Endothelial cell of umbilical vein (primary cell): Measurements from ENCODE around the gene SMC4. TPM values are rescaled to one million over a fixed set of nuclear protein-coding genes. Genes with fewer than 3 reads are reported as not detected.

ENCODE experiments used
- BruUV-seq: library from RNA; stranded (reverse); fragments of 400-500 nt; replicated peaks from 2 replicates; lab custom pipeline; 2021; lab: Mats Ljungman, UMichigan
- CTCF ChIA-PET: fragments of 300-600, 350-600 bp; sonication (Branson Sonifier 250); formaldehyde crosslinking; loops from one replicate; lab custom pipeline; 2021; ENCODE audit warnings: antibody characterized with exemption, inconsistent platforms; lab: Charles Lee
- POLR2A ChIA-PET: fragments of 300-600, 350-600 bp; sonication (Branson Sonifier 250); formaldehyde crosslinking; loops from one replicate; lab custom pipeline; 2021; ENCODE audit warnings: antibody characterized with exemption, inconsistent platforms; lab: Charles Lee
- DNase-seq: peaks from one replicate; pipeline ENCODE4 v3.0.0-alpha.2; 2011; ENCODE audit warnings: low read depth, low spot score
- FAIRE-seq: peaks from 2 replicates; lab custom pipeline; 2011; peaks lifted over from hg19 to GRCh38; lab: Jason Lieb, UNC
- H2AFZ ChIP-seq: 2 replicates; pipeline ENCODE4 v1.6.0; 2012; ENCODE audit warnings: low read depth, low read length, control low read depth, inconsistent platforms
- H3K27ac ChIP-seq: 2 replicates; pipeline ENCODE4 v1.5.1; 2011; ENCODE audit warnings: low read depth, mild to moderate bottlenecking, control low read depth, low read length, moderate library complexity; ENCODE audit not compliant: insufficient read depth
- H3K27me3 ChIP-seq, 2 experiments: 2 replicates each; pipeline versions ENCODE4 v1.6.0 to v1.6.1; 2011; ENCODE audit warnings: low read length in 2 of 2, mixed read lengths in 1 of 2; ENCODE audit not compliant: control insufficient read depth in 2 of 2, insufficient read depth in 2 of 2
- H3K36me3 ChIP-seq, 2 experiments: 2 replicates in 1 of 2; 3 replicates in 1 of 2; pipeline ENCODE4 v1.5.1; 2011; ENCODE audit warnings: low read length in 2 of 2, mild to moderate bottlenecking in 1 of 2, moderate library complexity in 1 of 2; ENCODE audit not compliant: control insufficient read depth in 2 of 2, insufficient read depth in 2 of 2; ENCODE audit errors: extremely low read depth in 1 of 2
- H3K4me1 ChIP-seq: 3 replicates; pipeline ENCODE4 v1.5.1; 2011; ENCODE audit warnings: mild to moderate bottlenecking, low read length; ENCODE audit not compliant: control insufficient read depth, insufficient read depth; ENCODE audit errors: extremely low read depth
- H3K4me2 ChIP-seq: 2 replicates; pipeline ENCODE4 v1.6.1; 2011; ENCODE audit warnings: low read length, control low read depth, mixed read lengths; ENCODE audit not compliant: insufficient read depth
- H3K4me3 ChIP-seq, 3 experiments: fragments of 200-600 bp in 1 of 3; sonication (generic), shearing (Covaris generic) in 1 of 3; replicated peaks in 1 of 3; 2 replicates each; pipeline ENCODE4 v1.5.1; 2011 to 2016; ENCODE audit warnings: control low read depth in 3 of 3, low read length in 3 of 3, mild to moderate bottlenecking in 2 of 3, inconsistent platforms in 1 of 3, low read depth in 1 of 3, moderate library complexity in 1 of 3; ENCODE audit not compliant: insufficient read depth in 1 of 3
- H3K79me2 ChIP-seq: 2 replicates; pipeline ENCODE4 v1.6.0; 2012; ENCODE audit warnings: low read length, inconsistent platforms; ENCODE audit not compliant: control insufficient read depth, insufficient read depth
- H3K9ac ChIP-seq: replicated peaks from 2 replicates; pipeline ENCODE3; 2011; ENCODE audit warnings: low read length, control low read depth; ENCODE audit not compliant: insufficient read depth; ENCODE audit errors: extremely low read depth
- H3K9me1 ChIP-seq: replicated peaks from 3 replicates; pipeline ENCODE4 v1.6.0; 2011; ENCODE audit warnings: mild to moderate bottlenecking, low read length; ENCODE audit not compliant: control insufficient read depth, insufficient read depth; ENCODE audit errors: extremely low read depth
- H3K9me3 ChIP-seq: replicated peaks from 2 replicates; pipeline ENCODE4 v1.5.1; 2012; ENCODE audit warnings: low read length, inconsistent platforms; ENCODE audit not compliant: control insufficient read depth, insufficient read depth
- H4K20me1 ChIP-seq: replicated peaks from 2 replicates; pipeline ENCODE3; 2011; ENCODE audit warnings: mild to moderate bottlenecking, low read length; ENCODE audit not compliant: control insufficient read depth, insufficient read depth; ENCODE audit errors: extremely low read depth
- EZH2 ChIP-seq: IDR thresholded peaks from 2 replicates; pipeline ENCODE4 v1.6.1; 2012; ENCODE audit warnings: borderline replicate concordance, low read depth, mild to moderate bottlenecking, moderate library complexity, low read length, inconsistent platforms; ENCODE audit not compliant: severe bottlenecking
- FOS ChIP-seq: IDR thresholded peaks from 2 replicates; pipeline ENCODE4 v1.6.1; 2011; ENCODE audit warnings: mild to moderate bottlenecking, low read length, moderate library complexity, borderline replicate concordance; ENCODE audit not compliant: insufficient read depth
- GATA2 ChIP-seq: IDR thresholded peaks from 2 replicates; pipeline ENCODE4 v1.7.0; 2011; ENCODE audit warnings: low read depth, mild to moderate bottlenecking, moderate library complexity, mixed read lengths, low read length; ENCODE audit not compliant: insufficient read length, insufficient read depth
- JUN ChIP-seq: IDR thresholded peaks from 2 replicates; pipeline ENCODE4 v1.6.1; 2011; ENCODE audit warnings: borderline replicate concordance, low read depth; ENCODE audit not compliant: insufficient read length, insufficient read depth
- MYC ChIP-seq: IDR thresholded peaks from one replicate; pipeline ENCODE4 v1.6.1; 2011; ENCODE audit warnings: mild to moderate bottlenecking, low read depth, low read length
- POLR2A ChIP-seq: IDR thresholded peaks from 2 replicates; pipeline ENCODE4 v1.6.1; 2012; ENCODE audit warnings: low read depth, mild to moderate bottlenecking, control low read depth, low read length
- POLR2AphosphoS5 ChIP-seq: IDR thresholded peaks from 2 replicates; pipeline ENCODE4 v1.6.1; 2012; ENCODE audit warnings: low read depth, mild to moderate bottlenecking, control low read depth, low read length, moderate library complexity; ENCODE audit not compliant: insufficient read depth
- dilution Hi-C: fragments of 300-500 bp; cut with MboI; formaldehyde crosslinking; loops from one replicate; pipeline ENCODE4 v1.15.0; 2019; ENCODE audit warnings: low sequenced_read_pairs; ENCODE audit not compliant: extremely low pct_ligation_motif_present
- intact Hi-C: fragments of 100-400 bp; cut with micrococcal nuclease; formaldehyde crosslinking; loops from one replicate; pipeline ENCODE4 v1.10.0; 2022
- polyA plus RNA-seq, 4 experiments: library from polyadenylated mRNA; depleted of rRNA in 3 of 4; stranded (reverse) in 3 of 4; unstranded in 1 of 4; fragments of >200 nt; gene quantifications; 2 replicates each; pipeline versions ENCODE4 v1.2.1 to v1.2.3, GENCODE V29; 2011 to 2012; ENCODE audit warnings: missing spikeins in 1 of 4
- total RNA-seq: library from RNA; stranded (reverse); gene quantifications from 2 replicates; pipeline ENCODE4 v1.2.3, GENCODE V29; 2021
- TF ChIP-seq, protein P1 (sequence below), 2 donors: IDR thresholded peaks; 1 replicate in 1 of 2; 2 replicates in 1 of 2; pipeline ENCODE4 v1.5.1; 2011; ENCODE audit warnings: low read length in 2 of 2, mild to moderate bottlenecking in 2 of 2, moderate library complexity in 2 of 2, control low read depth in 1 of 2, inconsistent platforms in 1 of 2, low read depth in 1 of 2; ENCODE audit not compliant: insufficient read depth in 1 of 2; ENCODE audit errors: extremely low read depth in 1 of 2
- TF ChIP-seq, protein P2 (sequence below): IDR thresholded peaks from 2 replicates; pipeline ENCODE4 v1.6.1; 2011; ENCODE audit not compliant: insufficient read depth, insufficient read length

The SMC4 gene
- total and polyA plus RNA-seq, 2 donors (not counting 3 experiments of a cell fraction or from before 2014, with no cell fraction given), result 32.1 to 153 TPM

DNA sequence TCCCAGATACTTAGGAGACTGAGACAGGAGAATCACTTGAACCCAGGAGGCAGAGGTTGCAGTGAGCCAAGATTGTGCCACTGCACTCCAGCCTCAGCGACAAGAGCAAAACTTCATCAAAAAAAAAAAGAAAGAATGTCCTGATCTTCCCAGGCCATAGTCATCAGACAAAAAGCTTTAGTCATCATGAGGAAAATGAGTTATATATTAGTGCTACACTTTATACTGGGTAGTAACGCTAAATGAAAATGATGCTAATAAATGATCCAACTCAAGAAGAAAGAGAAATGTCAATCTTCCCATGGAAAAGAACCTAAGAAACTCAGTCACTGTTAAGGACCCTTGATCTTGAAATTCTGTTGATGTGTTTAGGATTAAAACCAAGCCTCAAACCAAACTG is 76.4 kb downstream of the SMC4 start:
- BruUV-seq, result no TSS peak
- dilution Hi-C loops (no loop called here), intact Hi-C loops (no loop called here)
- no peaks in the 10 kb centered on the region for H4K20me1 ChIP-seq
- ChIA-PET POLR2A (no interaction called here), CTCF (interaction anchor here (1.5 kb wide), 1 partner anchor 9 kb away, joined by 3 read pairs; no protein-coding TSS in a partner anchor)
- H3K4me1 ChIP-seq, result no peaks in the 10 kb centered on the region
- no peaks in the 10 kb centered on the region for H3K9me1 ChIP-seq
- no peak overlapping the region for H2AFZ ChIP-seq
- no peak overlapping the region for H3K27ac ChIP-seq
- H3K9ac ChIP-seq, result no peak overlapping the region
- no peak overlapping the region for H3K4me2 ChIP-seq
- no peaks in the 10 kb centered on the region for H3K79me2 ChIP-seq
- FAIRE-seq, result peak; percentile 38
- H3K9me3 ChIP-seq, result no peaks in the 10 kb centered on the region
- H3K27me3 ChIP-seq, result peaks cover 24 to 27% of the 10 kb centered on the region in 2 experiments
- no peak for TF ChIP-seq EZH2
- no peak for TF ChIP-seq FOS
- no peak for TF ChIP-seq POLR2A
- no peak for TF ChIP-seq MYC
- TF ChIP-seq, protein P1, sequence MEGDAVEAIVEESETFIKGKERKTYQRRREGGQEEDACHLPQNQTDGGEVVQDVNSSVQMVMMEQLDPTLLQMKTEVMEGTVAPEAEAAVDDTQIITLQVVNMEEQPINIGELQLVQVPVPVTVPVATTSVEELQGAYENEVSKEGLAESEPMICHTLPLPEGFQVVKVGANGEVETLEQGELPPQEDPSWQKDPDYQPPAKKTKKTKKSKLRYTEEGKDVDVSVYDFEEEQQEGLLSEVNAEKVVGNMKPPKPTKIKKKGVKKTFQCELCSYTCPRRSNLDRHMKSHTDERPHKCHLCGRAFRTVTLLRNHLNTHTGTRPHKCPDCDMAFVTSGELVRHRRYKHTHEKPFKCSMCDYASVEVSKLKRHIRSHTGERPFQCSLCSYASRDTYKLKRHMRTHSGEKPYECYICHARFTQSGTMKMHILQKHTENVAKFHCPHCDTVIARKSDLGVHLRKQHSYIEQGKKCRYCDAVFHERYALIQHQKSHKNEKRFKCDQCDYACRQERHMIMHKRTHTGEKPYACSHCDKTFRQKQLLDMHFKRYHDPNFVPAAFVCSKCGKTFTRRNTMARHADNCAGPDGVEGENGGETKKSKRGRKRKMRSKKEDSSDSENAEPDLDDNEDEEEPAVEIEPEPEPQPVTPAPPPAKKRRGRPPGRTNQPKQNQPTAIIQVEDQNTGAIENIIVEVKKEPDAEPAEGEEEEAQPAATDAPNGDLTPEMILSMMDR (IDR thresholded peaks at IDR 0.05; ENCODE audit: extremely low read depth in 1 of 2, insufficient read depth in 1 of 2, low read depth in 1 of 2, low read length in 2 of 2), result no peak
- no peak for TF ChIP-seq JUN
- TF ChIP-seq POLR2AphosphoS5, result no peak
- no peak for TF ChIP-seq GATA2
- TF ChIP-seq, protein P2, sequence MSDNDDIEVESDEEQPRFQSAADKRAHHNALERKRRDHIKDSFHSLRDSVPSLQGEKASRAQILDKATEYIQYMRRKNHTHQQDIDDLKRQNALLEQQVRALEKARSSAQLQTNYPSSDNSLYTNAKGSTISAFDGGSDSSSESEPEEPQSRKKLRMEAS, result no peak
- no peak for DNase-seq
- H3K4me3 ChIP-seq, result no peak overlapping the region
- H3K36me3 ChIP-seq, result no peaks in the 10 kb centered on the region
